Esophagus muscularis mucosa (tissue), 4 donors: ENCODE results near the gene ZNF526. TPM values are rescaled to one million over a fixed set of nuclear protein-coding genes. Genes with fewer than 3 reads are reported as not detected.

Source experiments
- DNase-seq: peaks from one replicate; pipeline ENCODE4 v3.0.0-alpha.2; 2017; ENCODE audit errors: extremely low spot score
- H3K27ac ChIP-seq, 4 donors: fragments of 200-600 bp; sonication (generic); replicated peaks in 1 of 4; 1 replicate in 3 of 4; 2 replicates in 1 of 4; pipeline ENCODE4 v1.5.1; 2016 to 2019; ENCODE audit warnings: mild to moderate bottlenecking in 1 of 4
- H3K27me3 ChIP-seq, 4 donors: fragments of 200-600 bp; sonication (generic); one replicate each; pipeline versions ENCODE4 v1.5.1 to v1.6.0; 2016 to 2019
- H3K36me3 ChIP-seq, 4 donors: fragments of 200-600 bp; sonication (generic); one replicate each; pipeline ENCODE4 v1.5.1; 2016 to 2019
- H3K4me1 ChIP-seq, 4 donors: fragments of 200-600 bp; sonication (generic); one replicate each; pipeline ENCODE4 v1.5.1; 2016 to 2019
- H3K4me3 ChIP-seq, 4 donors: fragments of 200-600 bp; sonication (generic); 1 replicate in 2 of 4; 2 replicates in 2 of 4; pipeline ENCODE4 v1.5.1; 2016 to 2019; ENCODE audit warnings: mild to moderate bottlenecking in 4 of 4, moderate library complexity in 1 of 4
- H3K9me3 ChIP-seq, 4 donors: fragments of 200-600 bp; sonication (generic); 1 replicate in 3 of 4; 2 replicates in 1 of 4; pipeline ENCODE4 v1.5.1; 2016 to 2019
- CTCF ChIP-seq, 3 experiments: fragments of 200-600 bp in 2 of 3; fragments of 450-650 bp in 1 of 3; sonication (generic) in 2 of 3; IDR thresholded peaks; one replicate each; pipeline ENCODE4 v1.5.1; 2017 to 2019; ENCODE audit warnings: antibody characterized with exemption in 3 of 3, mild to moderate bottlenecking in 2 of 3, moderate library complexity in 1 of 3
- EP300 ChIP-seq: sonication (generic); formaldehyde crosslinking; IDR thresholded peaks from one replicate; pipeline ENCODE4 v1.6.1; 2017; ENCODE audit warnings: antibody characterized with exemption
- POLR2A ChIP-seq: fragments of 450-650 bp; IDR thresholded peaks from one replicate; pipeline ENCODE4 v1.6.1; 2017; ENCODE audit warnings: antibody characterized with exemption, moderate library complexity, mild to moderate bottlenecking, low read depth
- POLR2AphosphoS5 ChIP-seq, 2 donors: sonication (generic); formaldehyde crosslinking; IDR thresholded peaks; one replicate each; pipeline ENCODE4 v1.6.1; 2017; ENCODE audit warnings: antibody characterized with exemption in 2 of 2
- WGBS: methylation state at CpG from one replicate; pipeline ENCODE4 v1.1.5; 2018; 5-methylcytosine and 5-hydroxymethylcytosine counted together
- intact Hi-C: fragments of 100-400 bp; cut with DNase I; formaldehyde crosslinking; loops from one replicate; pipeline ENCODE4 v1.15.1; 2023
- total RNA-seq, 4 donors: library from RNA; depleted of rRNA; stranded (reverse); fragments of >200 nt; gene quantifications; one replicate each; pipeline versions ENCODE4 v1.1.0 to v1.2.1, GENCODE V29; 2016

ZNF526 gene
- total RNA-seq, 4 donors from 2014 or later = 4.3 to 8.6 (median 7.1) TPM

- H3K4me3 ChIP-seq = no peak overlapping the region
- peak overlapping the region; percentile 100 for H3K27ac ChIP-seq
- DNase-seq = no peak
- peaks cover 5 to 37% (median 23%) of the 10 kb centered on the region in 4 donors for H3K36me3 ChIP-seq
- H3K27me3 ChIP-seq = no peaks in the 10 kb centered on the region
- no peaks in the 10 kb centered on the region for H3K9me3 ChIP-seq
- no peak for TF ChIP-seq CTCF (IDR thresholded peaks at IDR 0.05)
- TF ChIP-seq EP300 = no peak
- TF ChIP-seq POLR2AphosphoS5 (IDR thresholded peaks at IDR 0.05) = no peak
- TF ChIP-seq POLR2A = no peak
- WGBS = 73% methylated on average over 21 of the region's 36 CpGs
- intact Hi-C loops = loop anchor here (5.0 kb wide), 1 partner anchor 48 kb away; no protein-coding TSS in a partner anchor
- peaks cover 72 to 86% (median 79%) of the 10 kb centered on the region in 4 donors for H3K4me1 ChIP-seq
Observed at GRCh38 chr19:42249149-42249750, 29.1 kb downstream of the ZNF526 start.

DNA sequence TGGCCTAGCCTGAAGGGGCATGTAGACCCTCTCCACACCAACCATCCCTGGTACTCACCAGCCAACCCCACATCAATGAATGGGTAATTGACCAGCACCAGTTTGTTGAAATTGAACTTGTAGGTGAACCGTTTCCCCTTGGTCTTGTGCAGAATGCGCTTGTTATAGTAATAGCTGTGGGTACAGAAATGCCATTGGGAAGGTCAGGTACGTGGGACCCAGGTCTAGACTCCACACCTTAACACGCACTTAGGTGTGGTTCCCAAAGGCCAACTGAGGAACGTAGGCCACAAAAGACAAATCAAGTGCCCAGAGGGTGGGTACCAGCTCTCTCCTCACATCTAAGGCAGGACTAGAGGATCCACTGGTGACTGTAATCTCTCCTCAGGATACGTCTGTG is 29.7 kb downstream of the ZNF526 start:
- DNase-seq = no peak
- peaks cover 71 to 85% (median 77%) of the 10 kb centered on the region in 4 donors for H3K4me1 ChIP-seq
- H3K27ac ChIP-seq = peak overlapping the region; percentile 100
- WGBS = 58% methylated on average over 3 of the region's 6 CpGs
- no peaks in the 10 kb centered on the region for H3K27me3 ChIP-seq
- peaks cover 5 to 37% (median 23%) of the 10 kb centered on the region in 4 donors for H3K36me3 ChIP-seq
- no peak overlapping the region for H3K4me3 ChIP-seq
- intact Hi-C loops = loop anchor here (5.0 kb wide), 1 partner anchor 48 kb away; no protein-coding TSS in a partner anchor
- TF ChIP-seq EP300 (no peak), POLR2AphosphoS5 (IDR thresholded peaks at IDR 0.05) (no peak), CTCF (IDR thresholded peaks at IDR 0.05) (no peak), POLR2A (no peak)
- no peaks in the 10 kb centered on the region for H3K9me3 ChIP-seq

DNA sequence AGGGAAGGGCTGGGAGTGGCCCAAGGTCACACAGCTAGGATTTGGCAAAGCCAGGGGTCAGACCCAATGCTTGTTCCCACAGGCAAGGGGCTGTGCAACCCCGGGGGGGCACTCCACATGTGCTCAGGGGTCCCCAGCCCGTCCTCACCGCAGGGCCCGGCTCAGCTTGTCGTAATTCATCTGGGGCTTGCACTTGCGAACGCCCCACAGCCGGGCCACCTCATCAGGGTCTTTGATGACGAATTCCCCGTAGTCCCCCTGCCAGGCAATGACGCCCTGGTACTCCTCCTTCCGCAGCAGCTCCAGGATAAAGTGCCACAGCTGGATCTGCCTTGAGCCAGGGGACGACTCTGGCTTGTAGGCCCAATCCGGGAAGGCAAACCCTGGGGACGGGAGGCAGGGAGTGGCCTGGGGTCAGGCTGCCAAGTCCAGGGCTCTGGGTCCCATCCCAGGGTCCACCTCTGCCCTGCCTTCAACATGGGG is 30.1 kb downstream of the ZNF526 start:
- TF ChIP-seq POLR2AphosphoS5 (IDR thresholded peaks at IDR 0.05) (peak in 1 of 2 donors; percentile 12), POLR2A (no peak)
- Histone ChIP-seq H3K27me3 (no peaks in the 10 kb centered on the region), H3K27ac (peak overlapping the region; percentile 100), H3K36me3 (peaks cover 5 to 37% (median 23%) of the 10 kb centered on the region in 4 donors), H3K4me3 (peak overlapping the region; percentile 85 to 98 (median 96)), H3K4me1 (peaks cover 66 to 81% (median 73%) of the 10 kb centered on the region in 4 donors), H3K9me3 (no peaks in the 10 kb centered on the region)
- no peak for DNase-seq
- intact Hi-C loops = no loop called here
- WGBS = 40% methylated on average over 8 of the region's 15 CpGs

- H3K27ac ChIP-seq = peak overlapping the region; percentile 100
- no peak for TF ChIP-seq POLR2A
- TF ChIP-seq POLR2AphosphoS5 (IDR thresholded peaks at IDR 0.05) = peak in 1 of 2 donors; percentile 10
- no peak for TF ChIP-seq EP300
- no peak for TF ChIP-seq CTCF (IDR thresholded peaks at IDR 0.05)
- H3K36me3 ChIP-seq = peaks cover 5 to 37% (median 23%) of the 10 kb centered on the region in 4 donors
- WGBS = 10% methylated on average over 10 of the region's 19 CpGs
- intact Hi-C loops = no loop called here
- H3K4me1 ChIP-seq = peaks cover 59 to 81% (median 73%) of the 10 kb centered on the region in 4 donors
- H3K9me3 ChIP-seq = no peaks in the 10 kb centered on the region
- peak overlapping the region; percentile 85 to 98 (median 96) for H3K4me3 ChIP-seq
- DNase-seq = no peak
- H3K27me3 ChIP-seq = no peaks in the 10 kb centered on the region
Observed at GRCh38 chr19:42250666-42251531, 30.8 kb downstream of the ZNF526 start.
